Ovary (tissue), 9 donors: ENCODE data around the gene TACC2. TPM values are rescaled to one million over a fixed set of nuclear protein-coding genes. Genes with fewer than 3 reads are reported as not detected.

ENCODE experiments used
- DNase-seq, 5 donors: peaks; one replicate each; pipeline ENCODE4 v3.0.0-alpha.2; 2019 to 2020
- H3K27ac ChIP-seq, 2 donors: fragments of 200-600 bp; one replicate each; pipeline versions ENCODE4 v1.5.1 to v1.8.0; 2019 to 2022
- H3K27me3 ChIP-seq: fragments of 200-600 bp; one replicate; pipeline ENCODE4 v1.8.0; 2022
- H3K36me3 ChIP-seq: fragments of 200-600 bp; sonication (generic); one replicate; pipeline ENCODE4 v1.5.1; 2019
- H3K4me1 ChIP-seq: one replicate; pipeline ENCODE4 v1.8.1; 2013; ENCODE audit warnings: mild to moderate bottlenecking, moderate library complexity; ENCODE audit not compliant: insufficient read depth
- H3K4me3 ChIP-seq: fragments of 200-600 bp; sonication (generic); one replicate; pipeline ENCODE4 v1.5.1; 2017
- H3K9me3 ChIP-seq, 2 donors: fragments of 200-600 bp in 1 of 2; sonication (generic) in 1 of 2; one replicate each; pipeline versions ENCODE4 v1.5.1 to v1.8.1; 2013 to 2019; ENCODE audit warnings: mild to moderate bottlenecking in 1 of 2, moderate library complexity in 1 of 2
- CTCF ChIP-seq, 3 donors: fragments of 450-650 bp in 2 of 3; fragments of 200-600 bp in 1 of 3; IDR thresholded peaks; one replicate each; pipeline versions ENCODE4 v1.5.1 to v1.8.0; 2016 to 2022; ENCODE audit warnings: antibody characterized with exemption in 3 of 3, mild to moderate bottlenecking in 1 of 3
- EP300 ChIP-seq: sonication (generic); formaldehyde crosslinking; IDR thresholded peaks from one replicate; pipeline ENCODE4 v1.6.1; 2017; ENCODE audit warnings: antibody characterized with exemption
- POLR2A ChIP-seq: fragments of 450-650 bp; IDR thresholded peaks from one replicate; pipeline ENCODE4 v1.6.1; 2017; ENCODE audit warnings: antibody characterized with exemption, mild to moderate bottlenecking, moderate library complexity
- WGBS, 3 donors: extraction: QIAGEN DNeasy Blood & Tissue Kit in 1 of 3; methylation state at CpG; one replicate each; pipeline versions ENCODE4 v1.1.5 to v1.1.7; 2013 to 2017; 5-methylcytosine and 5-hydroxymethylcytosine counted together
- intact Hi-C, 4 donors: fragments of 100-400 bp; cut with DNase I; formaldehyde crosslinking; loops; one replicate each; pipeline versions ENCODE4 v1.11.0 to v1.15.1; 2022 to 2023
- polyA plus RNA-seq, 2 donors: library from polyadenylated mRNA; stranded (reverse); fragments of 200-250 nt in 1 of 2; fragments of 350-450 nt in 1 of 2; fragmentation: Illumina TruSeq in 1 of 2; extraction: RNeasy Lipid Tissue Mini Kit (QIAGEN cat#74804) in 1 of 2; gene quantifications; one replicate each; pipeline ENCODE4 v1.2.3, GENCODE V29; 2013 to 2014
- total RNA-seq, 7 donors: library from RNA; depleted of rRNA in 2 of 7; stranded (reverse); fragments of >200 nt in 2 of 7; fragmentation: NEBNext Ultra II Directional in 3 of 7; extraction: Animal tissue kit (Norgen Biotek cat#: 25700) in 3 of 7; gene quantifications; one replicate each; pipeline versions ENCODE4 v1.1.0 to v1.2.4, GENCODE V29; 2016 to 2023
- donor health status: DM: no; HTN: no; CAD: no; lungs with moderate emphysema.
- donor health status: DM: no; HTN: no; CAD: no.
- donor health status: Bipolar disorder and iron deficiency.
- donor health status: DM: yes; HTN: yes; CAD: no.
- donor health status: DM: no; HTN: no; CAD: no.
- donor health status: DM: yes; HTN: yes; CAD: no.

The TACC2 gene
- total and polyA plus RNA-seq, 9 donors, result 6.1 to 66.4 (median 14.2) TPM

GRCh38 chr10:122113945-122114747 lies 125.2 kb downstream of the TACC2 start:
- Histone ChIP-seq H3K27me3 (no peaks in the 10 kb centered on the region), H3K4me1 (peaks cover 6% of the 10 kb centered on the region), H3K4me3 (peak overlapping the region; percentile 59), H3K27ac (peak overlapping the region; percentile 96 to 99), H3K9me3 (no peaks in the 10 kb centered on the region), H3K36me3 (no peaks in the 10 kb centered on the region)
- DNase-seq, result peak in 3 of 5 donors; percentile 33 to 50 (median 43)
- TF ChIP-seq CTCF (IDR thresholded peaks at IDR 0.05) (no peak), EP300 (no peak), POLR2A (no peak)
- 46 to 56% (median 55%) methylated on average over 18 of the region's 18 CpGs for WGBS, 3 donors
- intact Hi-C loops, result loop anchor here (2.0 to 10.0 kb wide), 5 partner anchors 59 to 187 kb away; partner anchors contain the start of genes ATE1 (in 1 of the 4) and NSMCE4A (in 1 of the 4)

DNA sequence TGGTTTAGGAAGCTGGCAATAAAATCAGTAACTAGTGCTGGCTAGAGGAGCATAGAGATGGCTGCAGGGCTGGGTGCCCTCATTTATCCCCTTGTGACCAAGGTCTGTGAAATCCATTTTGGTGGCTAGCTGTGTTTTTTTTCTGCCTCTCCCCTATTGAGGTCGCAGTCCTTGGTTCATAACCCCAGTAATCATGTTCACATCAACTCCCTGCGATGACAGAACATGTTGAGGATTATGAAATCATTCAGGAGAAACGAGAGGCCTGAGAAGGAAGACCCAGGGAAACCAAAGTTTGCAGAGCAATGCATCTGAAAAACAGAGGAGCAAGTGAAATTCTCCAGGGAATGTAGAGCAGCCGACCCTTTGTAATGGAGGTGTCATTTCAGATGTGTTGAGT lies 126.9 kb downstream of the TACC2 start:
- peaks cover 6% of the 10 kb centered on the region for H3K4me1 ChIP-seq
- H3K9me3 ChIP-seq, result no peaks in the 10 kb centered on the region
- DNase-seq, result no peak
- 72 to 75% (median 73%) methylated on average over 4 of the region's 4 CpGs for WGBS, 3 donors
- H3K36me3 ChIP-seq, result no peaks in the 10 kb centered on the region
- H3K27ac ChIP-seq, result no peak overlapping the region
- H3K27me3 ChIP-seq, result no peaks in the 10 kb centered on the region
- intact Hi-C loops, result loop anchor here in 2 of 4 donors (10.0 kb wide), 2 partner anchors 61 to 141 kb away; partner anchors contain the start of gene NSMCE4A (in 1 of the 2)
- no peak overlapping the region for H3K4me3 ChIP-seq
- TF ChIP-seq CTCF (IDR thresholded peaks at IDR 0.05) (no peak), POLR2A (no peak), EP300 (no peak)

- Histone ChIP-seq H3K27me3 (no peaks in the 10 kb centered on the region), H3K4me1 (peaks cover 6% of the 10 kb centered on the region), H3K36me3 (no peaks in the 10 kb centered on the region), H3K27ac (no peak overlapping the region), H3K9me3 (no peaks in the 10 kb centered on the region), H3K4me3 (no peak overlapping the region)
- intact Hi-C loops, result loop anchor here in 2 of 4 donors (10.0 kb wide), 2 partner anchors 62 to 142 kb away; partner anchors contain the start of gene NSMCE4A (in 1 of the 2)
- WGBS, 3 donors, result 35 to 45% (median 41%) methylated on average over 5 of the region's 5 CpGs
- TF ChIP-seq POLR2A, result no peak
- TF ChIP-seq EP300, result no peak
- TF ChIP-seq CTCF (IDR thresholded peaks at IDR 0.05), result no peak
- no peak for DNase-seq
Observed at GRCh38 chr10:122116331-122116730, 127.4 kb downstream of the TACC2 start.

- Histone ChIP-seq H3K4me3 (no peak overlapping the region), H3K36me3 (no peaks in the 10 kb centered on the region), H3K27me3 (no peaks in the 10 kb centered on the region), H3K4me1 (peaks cover 6% of the 10 kb centered on the region), H3K9me3 (no peaks in the 10 kb centered on the region), H3K27ac (no peak overlapping the region)
- TF ChIP-seq EP300, result no peak
- intact Hi-C loops, result loop anchor here in 2 of 4 donors (10.0 kb wide), 2 partner anchors 63 to 143 kb away; partner anchors contain the start of gene NSMCE4A (in 1 of the 2)
- no peak for DNase-seq
- WGBS, 3 donors, result 86 to 94% (median 92%) methylated on average over 4 of the region's 4 CpGs
Observed at GRCh38 chr10:122117475-122117874, 128.5 kb downstream of the TACC2 start.
